H9 (cell line): ENCODE results near the gene LRP1B. TPM values are rescaled to one million over a fixed set of nuclear protein-coding genes. Genes with fewer than 3 reads are reported as not detected.

Experiments
- DNase-seq: peaks from one replicate; pipeline ENCODE4 v3.0.0-alpha.2; 2017
- H2AFZ ChIP-seq: one replicate; pipeline ENCODE4 v1.6.1; 2013; ENCODE audit warnings: mild to moderate bottlenecking, low read length, control low read depth, moderate library complexity
- H2AK5ac ChIP-seq: 2 replicates; pipeline ENCODE4 v1.6.1; 2013; ENCODE audit warnings: low read length, control low read depth, mixed read lengths; ENCODE audit not compliant: insufficient read length
- H2BK120ac ChIP-seq: one replicate; pipeline ENCODE4 v1.6.1; 2013; ENCODE audit warnings: low read depth, mild to moderate bottlenecking, low read length, control low read depth, inconsistent platforms; ENCODE audit not compliant: poor library complexity, severe bottlenecking
- H2BK12ac ChIP-seq: 2 replicates; pipeline ENCODE4 v1.6.1; 2013; ENCODE audit warnings: low read length, control low read depth, mixed read lengths, low read depth; ENCODE audit not compliant: insufficient read length
- H2BK15ac ChIP-seq: 2 replicates; pipeline ENCODE4 v1.6.1; 2013; ENCODE audit warnings: low read depth, low read length, control low read depth
- H2BK20ac ChIP-seq: one replicate; pipeline ENCODE4 v1.6.1; 2013; ENCODE audit warnings: low read depth, mild to moderate bottlenecking, low read length, control low read depth, inconsistent platforms; ENCODE audit not compliant: poor library complexity, severe bottlenecking
- H2BK5ac ChIP-seq: 2 replicates; pipeline ENCODE4 v1.6.1; 2013; ENCODE audit warnings: low read length, control low read depth, mixed read lengths; ENCODE audit not compliant: insufficient read length
- H3K14ac ChIP-seq: 2 replicates; pipeline ENCODE4 v1.6.1; 2013; ENCODE audit warnings: low read length, control low read depth; ENCODE audit not compliant: insufficient read depth
- H3K18ac ChIP-seq: 2 replicates; pipeline ENCODE4 v1.6.1; 2013; ENCODE audit warnings: low read depth, mild to moderate bottlenecking, mixed read lengths, low read length, control low read depth; ENCODE audit not compliant: insufficient read length
- H3K23ac ChIP-seq: 2 replicates; pipeline ENCODE4 v1.6.1; 2013; ENCODE audit warnings: low read length, control low read depth, mixed read lengths, low read depth; ENCODE audit not compliant: insufficient read length
- H3K23me2 ChIP-seq: 2 replicates; pipeline ENCODE4 v1.6.1; 2013; ENCODE audit warnings: low read depth, mild to moderate bottlenecking, mixed read lengths, low read length, control low read depth; ENCODE audit not compliant: insufficient read length, poor library complexity, severe bottlenecking
- H3K27ac ChIP-seq: 2 replicates; pipeline ENCODE4 v1.5.1; 2013; ENCODE audit warnings: low read length, control low read depth, mixed read lengths, low read depth; ENCODE audit not compliant: insufficient read length
- H3K27me3 ChIP-seq: 2 replicates; pipeline ENCODE4 v1.6.1; 2013; ENCODE audit warnings: low read length, control low read depth, inconsistent platforms; ENCODE audit not compliant: insufficient read depth
- H3K4ac ChIP-seq: 2 replicates; pipeline ENCODE4 v1.6.1; 2013; ENCODE audit warnings: low read depth, mild to moderate bottlenecking, control low read depth, inconsistent platforms, low read length, moderate library complexity
- H3K4me1 ChIP-seq: 2 replicates; pipeline ENCODE4 v1.6.1; 2013; ENCODE audit warnings: low read length, control low read depth, inconsistent platforms; ENCODE audit not compliant: insufficient read depth
- H3K4me2 ChIP-seq: 2 replicates; pipeline ENCODE4 v1.6.1; 2013; ENCODE audit warnings: low read length, control low read depth, mixed read lengths; ENCODE audit not compliant: insufficient read length, insufficient read depth
- H3K56ac ChIP-seq: 2 replicates; pipeline ENCODE4 v1.6.1; 2013; ENCODE audit warnings: low read depth, mild to moderate bottlenecking, mixed read lengths, low read length, control low read depth; ENCODE audit not compliant: insufficient read length
- H3K79me1 ChIP-seq: 2 replicates; pipeline ENCODE4 v1.6.1; 2013; ENCODE audit warnings: low read depth, mild to moderate bottlenecking, moderate library complexity, low read length, control low read depth, inconsistent platforms; ENCODE audit not compliant: insufficient read depth, poor library complexity, severe bottlenecking
- H3K79me2 ChIP-seq: 2 replicates; pipeline ENCODE4 v1.6.1; 2013; ENCODE audit warnings: low read length, control low read depth, inconsistent platforms; ENCODE audit not compliant: insufficient read depth
- H3K9ac ChIP-seq: 2 replicates; pipeline ENCODE4 v1.6.1; 2013; ENCODE audit warnings: low read length, control low read depth, mixed read lengths; ENCODE audit not compliant: insufficient read length; ENCODE audit errors: extremely low read depth
- H3K9me3 ChIP-seq: one replicate; pipeline ENCODE4 v1.6.1; 2013; ENCODE audit warnings: low read depth, low read length, inconsistent platforms; ENCODE audit not compliant: control insufficient read depth
- H3T11ph ChIP-seq: one replicate; pipeline ENCODE4 v1.6.1; 2013; ENCODE audit warnings: mild to moderate bottlenecking, low read length, control low read depth, inconsistent platforms
- H4K20me1 ChIP-seq: one replicate; pipeline ENCODE4 v1.6.1; 2013; ENCODE audit not compliant: control insufficient read depth, insufficient read length, insufficient read depth
- H4K5ac ChIP-seq: 2 replicates; pipeline ENCODE4 v1.6.1; 2013; ENCODE audit warnings: low read depth, mild to moderate bottlenecking, mixed read lengths, low read length, control low read depth; ENCODE audit not compliant: insufficient read length
- H4K8ac ChIP-seq: replicated peaks from 2 replicates; pipeline ENCODE4 v1.6.1; 2013; ENCODE audit warnings: low read length, control low read depth, mixed read lengths, low read depth; ENCODE audit not compliant: insufficient read length
- H4K91ac ChIP-seq: 2 replicates; pipeline ENCODE4 v1.6.1; 2013; ENCODE audit warnings: low read depth, mild to moderate bottlenecking, moderate library complexity, mixed read lengths, low read length, control low read depth; ENCODE audit not compliant: insufficient read length
- H3K27ac Mint-ChIP-seq, 3 experiments: 2 replicates in 2 of 3; 3 replicates in 1 of 3; pipeline ENCODE4 v1.8.0; 2020 to 2021; ENCODE audit warnings: mixed read lengths in 3 of 3, mild to moderate bottlenecking in 1 of 3, moderate library complexity in 1 of 3
- H3K27me3 Mint-ChIP-seq: 2 replicates; pipeline ENCODE4 v1.8.0; 2021; ENCODE audit warnings: low read depth, mild to moderate bottlenecking, moderate library complexity, mixed read lengths
- H3K36me3 Mint-ChIP-seq, 3 experiments: 2 replicates in 2 of 3; 3 replicates in 1 of 3; pipeline ENCODE4 v1.8.0; 2020 to 2021; ENCODE audit warnings: low read depth in 3 of 3, mixed read lengths in 3 of 3; ENCODE audit not compliant: insufficient read depth in 1 of 3
- H3K4me1 Mint-ChIP-seq, 2 experiments: 2 replicates each; pipeline ENCODE4 v1.8.0; 2020; ENCODE audit warnings: mixed read lengths in 2 of 2
- H3K4me3 Mint-ChIP-seq, 2 experiments: 2 replicates in 1 of 2; 3 replicates in 1 of 2; pipeline ENCODE4 v1.8.0; 2020 to 2021; ENCODE audit warnings: mild to moderate bottlenecking in 2 of 2, mixed read lengths in 2 of 2, moderate library complexity in 1 of 2
- H3K9me3 Mint-ChIP-seq, 2 experiments: 2 replicates in 1 of 2; 3 replicates in 1 of 2; pipeline ENCODE4 v1.8.0; 2020; ENCODE audit warnings: mild to moderate bottlenecking in 2 of 2, mixed read lengths in 2 of 2, moderate library complexity in 1 of 2
- WGBS: extraction: QIAGEN DNeasy Blood & Tissue Kit; methylation state at CpG from one replicate; pipeline ENCODE4 v1.1.7; 2013; ENCODE audit warnings: missing lambda C conversion rate, low lambda C conversion rate, mixed read lengths; ENCODE audit not compliant: insufficient read length; ENCODE audit errors: extremely low coverage; 5-methylcytosine and 5-hydroxymethylcytosine counted together
- total RNA-seq: library from RNA; stranded (reverse); gene quantifications from 2 replicates; pipeline ENCODE4 v1.2.1, GENCODE V29; 2021
- TF ChIP-seq, protein P1 (sequence below): fragments of 200-600 bp; sonication (generic); conservative IDR thresholded peaks from 3 replicates; pipeline ENCODE4 v1.8.0; 2021; ENCODE audit warnings: antibody characterized with exemption, mild to moderate bottlenecking

The LRP1B gene
- total RNA-seq, 1 experiment from 2014 or later: not detected

DNA sequence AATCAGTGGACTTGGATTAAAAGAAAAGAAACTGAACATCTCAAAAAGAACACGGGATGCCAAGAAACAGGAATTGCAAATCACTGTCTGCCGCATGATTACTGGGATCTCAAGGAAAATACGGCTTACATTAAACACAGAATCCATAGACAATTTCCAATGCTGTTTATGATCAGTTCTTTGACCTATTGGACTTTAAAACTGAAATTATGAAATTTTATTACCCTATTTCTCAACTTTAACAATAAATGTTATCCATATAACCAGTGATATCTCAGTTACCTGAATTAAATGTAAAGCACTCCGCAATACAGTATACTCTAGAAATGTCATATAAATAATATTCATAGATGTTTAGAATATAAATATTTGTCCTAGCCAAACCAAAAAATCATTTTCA lies 1793.8 kb downstream of the LRP1B start:
- no peak overlapping the region for H2AK5ac ChIP-seq
- no peak overlapping the region for H3K18ac ChIP-seq
- H2BK5ac ChIP-seq: no peak overlapping the region
- no peak overlapping the region for H3K9ac ChIP-seq
- Mint-ChIP-seq H3K9me3 (no peaks in the 10 kb centered on the region), H3K4me3 (no peak overlapping the region), H3K36me3 (no peaks in the 10 kb centered on the region), H3K27me3 (no peaks in the 10 kb centered on the region), H3K27ac (no peak overlapping the region), H3K4me1 (no peaks in the 10 kb centered on the region)
- no peak for DNase-seq
- TF ChIP-seq, protein P1, sequence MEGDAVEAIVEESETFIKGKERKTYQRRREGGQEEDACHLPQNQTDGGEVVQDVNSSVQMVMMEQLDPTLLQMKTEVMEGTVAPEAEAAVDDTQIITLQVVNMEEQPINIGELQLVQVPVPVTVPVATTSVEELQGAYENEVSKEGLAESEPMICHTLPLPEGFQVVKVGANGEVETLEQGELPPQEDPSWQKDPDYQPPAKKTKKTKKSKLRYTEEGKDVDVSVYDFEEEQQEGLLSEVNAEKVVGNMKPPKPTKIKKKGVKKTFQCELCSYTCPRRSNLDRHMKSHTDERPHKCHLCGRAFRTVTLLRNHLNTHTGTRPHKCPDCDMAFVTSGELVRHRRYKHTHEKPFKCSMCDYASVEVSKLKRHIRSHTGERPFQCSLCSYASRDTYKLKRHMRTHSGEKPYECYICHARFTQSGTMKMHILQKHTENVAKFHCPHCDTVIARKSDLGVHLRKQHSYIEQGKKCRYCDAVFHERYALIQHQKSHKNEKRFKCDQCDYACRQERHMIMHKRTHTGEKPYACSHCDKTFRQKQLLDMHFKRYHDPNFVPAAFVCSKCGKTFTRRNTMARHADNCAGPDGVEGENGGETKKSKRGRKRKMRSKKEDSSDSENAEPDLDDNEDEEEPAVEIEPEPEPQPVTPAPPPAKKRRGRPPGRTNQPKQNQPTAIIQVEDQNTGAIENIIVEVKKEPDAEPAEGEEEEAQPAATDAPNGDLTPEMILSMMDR: no peak
- no peak overlapping the region for H3K56ac ChIP-seq
- H3K79me1 ChIP-seq: no peaks in the 10 kb centered on the region
- no peak overlapping the region for H3K4me2 ChIP-seq
- H3T11ph ChIP-seq: no peak overlapping the region
- no peaks in the 10 kb centered on the region for H3K27me3 ChIP-seq
- H2BK20ac ChIP-seq: no peak overlapping the region
- no peak overlapping the region for H2BK15ac ChIP-seq
- H3K4me1 ChIP-seq: no peaks in the 10 kb centered on the region
- H3K9me3 ChIP-seq: no peaks in the 10 kb centered on the region
- no peaks in the 10 kb centered on the region for H3K79me2 ChIP-seq
- no peaks in the 10 kb centered on the region for H3K23me2 ChIP-seq
- H3K27ac ChIP-seq: no peak overlapping the region
- no peak overlapping the region for H2AFZ ChIP-seq
- H3K4ac ChIP-seq: no peak overlapping the region
- no peak overlapping the region for H2BK12ac ChIP-seq
- no peak overlapping the region for H3K23ac ChIP-seq
- no peak overlapping the region for H3K14ac ChIP-seq
- no peak overlapping the region for H4K8ac ChIP-seq
- H2BK120ac ChIP-seq: no peak overlapping the region
- H4K20me1 ChIP-seq: no peaks in the 10 kb centered on the region
- no peak overlapping the region for H4K91ac ChIP-seq
- H4K5ac ChIP-seq: no peak overlapping the region
- no CpG with 5 or more reads among the region's 4 CpGs for WGBS
